ENCODE results near the gene ARF3.
A peak's percentile ranks its signal among the peaks of the same experiment; 100 is the strongest.

Gene ARF3

DNA sequence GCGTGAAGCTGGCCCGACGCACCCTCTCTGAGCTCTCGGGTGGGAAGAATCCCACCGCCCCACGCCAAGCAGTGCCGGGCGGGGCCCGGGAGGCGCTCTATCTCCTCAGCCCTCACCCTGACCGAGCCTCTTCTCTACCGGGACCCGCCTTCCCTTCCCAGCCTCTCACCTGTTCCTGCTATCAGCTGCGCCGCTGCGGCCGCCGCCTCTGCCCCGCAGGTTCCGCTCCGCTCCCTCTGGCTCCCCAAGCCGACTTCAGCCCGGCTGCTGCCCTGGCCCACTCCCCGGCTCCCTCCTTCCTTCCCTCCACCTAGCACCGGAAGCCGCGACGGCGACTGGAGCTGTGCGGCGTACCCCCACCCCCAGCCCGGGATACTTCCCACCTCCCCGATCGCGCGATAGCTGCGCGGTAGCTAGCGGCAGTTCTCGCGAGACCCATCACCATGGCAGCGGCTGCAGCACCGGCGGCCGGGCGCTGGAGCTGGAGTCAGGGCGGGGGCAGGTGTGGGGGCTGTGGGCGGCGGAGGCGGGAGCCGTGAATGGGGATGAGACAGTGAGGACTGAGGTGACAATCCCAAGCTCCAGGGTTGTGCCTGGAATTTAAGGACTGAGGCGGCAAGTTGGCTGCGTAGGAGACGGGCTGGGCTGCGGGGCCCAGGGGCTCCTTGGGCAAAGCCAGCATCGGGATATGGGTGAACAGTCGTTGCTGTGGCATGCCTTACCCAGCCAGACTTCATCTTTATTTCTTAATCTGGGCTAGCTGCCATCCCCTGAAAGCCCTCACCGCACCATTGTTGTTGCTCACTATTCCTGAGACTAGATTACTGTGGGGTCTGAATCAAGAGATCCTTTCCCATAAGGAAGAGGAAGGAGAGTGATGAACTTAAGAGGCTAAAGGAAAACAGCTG, at the start of gene ARF3:
Gene ARF3, minus strand, starts transcription at position 347 of the 908 bp plus-strand sequence. CDS start 16,392 bp downstream, outside the sequence.
- peak; percentile 87 to 91 for DNase-seq (ENCODE audit: low read depth in 2 of 2)

DNA sequence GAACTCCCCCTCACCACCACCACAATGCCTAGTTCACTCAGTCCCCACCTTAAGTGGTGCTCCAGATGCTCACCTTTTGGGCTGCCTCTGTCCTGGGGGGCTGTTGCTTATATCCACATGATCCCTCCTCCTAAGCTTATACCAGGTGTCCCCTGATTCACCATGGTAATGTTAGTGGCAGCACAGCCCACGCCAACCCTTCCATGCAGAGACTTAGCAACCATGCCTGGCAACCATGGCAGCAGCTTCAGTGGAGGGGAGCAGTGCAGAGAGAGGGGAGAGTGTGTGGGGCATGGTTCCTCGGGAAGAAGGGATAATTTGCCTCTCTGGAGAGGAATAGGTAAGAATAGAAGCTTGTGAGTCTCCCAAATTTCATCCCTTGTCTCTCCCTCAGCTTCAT, 43.1 kb upstream of the ARF3 start:
- no peak for DNase-seq (ENCODE audit: low read depth in 2 of 2)

DNA sequence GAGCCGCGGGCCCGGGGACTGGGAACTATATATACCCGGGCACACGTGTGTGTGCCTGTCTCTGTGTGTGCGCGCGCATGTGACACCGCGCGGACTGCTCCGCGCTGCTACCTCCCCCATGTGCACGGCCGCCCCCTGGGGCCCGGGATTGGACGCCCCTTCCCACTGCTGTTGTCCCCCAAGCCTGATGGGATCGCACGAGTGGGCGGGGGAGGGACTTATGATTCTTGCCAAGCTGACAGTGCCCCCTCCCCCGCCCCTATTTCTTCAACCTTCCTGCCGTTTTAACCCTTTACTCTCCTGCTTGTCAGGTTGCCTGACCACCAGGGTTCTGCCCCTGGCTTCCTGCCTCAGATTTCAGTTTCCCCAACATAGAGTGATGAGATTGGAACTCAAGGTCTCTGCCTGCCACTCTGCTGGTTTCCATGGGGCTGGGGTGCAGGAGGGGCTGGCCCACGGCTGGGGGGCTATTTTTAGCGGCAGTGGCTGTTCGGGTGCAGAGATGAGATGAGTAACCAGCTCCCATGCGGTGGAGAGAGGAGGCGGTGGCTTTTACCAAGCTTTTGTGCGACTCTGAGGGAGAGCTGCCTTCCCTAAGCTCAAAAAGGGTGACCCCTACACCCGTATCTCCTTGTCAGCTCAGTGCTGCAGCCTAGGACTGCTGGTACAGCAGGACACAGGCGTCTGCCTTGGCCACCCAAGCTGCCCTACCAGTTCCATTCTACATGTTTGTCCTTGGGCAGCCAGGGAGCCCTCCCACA, 42.3 kb upstream of the ARF3 start, which contains the start of gene DDN:
Gene DDN, minus strand, starts transcription at position 5 of the 761 bp plus-strand sequence. CDS start 88 bp downstream, outside the sequence.
- no peak for DNase-seq (ENCODE audit: low read depth in 2 of 2)

DNA sequence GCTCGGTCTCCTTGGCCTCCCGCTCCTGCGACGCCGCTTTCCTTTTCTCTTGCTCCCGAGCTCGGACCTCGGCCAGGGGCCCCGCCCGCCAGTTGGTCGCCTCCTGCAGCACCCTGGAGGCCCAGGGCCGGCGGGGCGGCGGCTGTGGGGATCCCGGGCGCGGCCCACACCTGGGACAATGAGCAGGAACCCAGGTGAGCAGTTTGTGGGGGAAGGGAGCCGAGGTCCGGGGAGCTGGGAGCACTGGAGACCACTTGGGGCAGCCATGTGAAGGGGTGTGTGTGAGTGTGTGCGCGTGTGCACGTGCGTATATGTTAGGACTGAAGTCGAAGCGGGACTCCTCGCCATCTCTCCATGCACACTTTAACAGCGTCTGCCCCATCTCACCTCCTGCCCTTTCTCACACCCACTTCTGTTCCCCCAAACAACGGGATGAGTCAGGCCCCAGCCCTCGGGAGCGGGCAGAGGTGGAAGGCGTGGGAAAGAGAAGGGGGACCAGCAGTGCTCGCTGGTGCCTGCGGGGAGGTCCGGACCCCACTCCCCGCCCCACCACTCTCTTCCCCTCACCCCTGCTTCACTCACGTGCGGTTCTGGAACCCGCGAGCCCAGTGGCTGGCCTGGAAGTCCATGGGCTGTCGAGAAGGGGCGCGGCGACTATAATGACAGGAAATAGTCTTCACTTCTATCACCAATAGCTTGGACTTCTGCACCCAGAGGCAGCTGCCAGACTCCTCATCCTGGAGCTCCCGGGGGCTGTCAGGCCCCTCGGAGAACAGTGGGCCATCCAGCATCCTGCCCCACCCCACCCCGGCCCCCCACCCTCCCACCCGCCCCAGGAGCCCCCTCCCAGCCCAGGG, 41.4 kb upstream of the ARF3 start:
- DNase-seq (ENCODE audit: low read depth in 2 of 2): no peak

DNA sequence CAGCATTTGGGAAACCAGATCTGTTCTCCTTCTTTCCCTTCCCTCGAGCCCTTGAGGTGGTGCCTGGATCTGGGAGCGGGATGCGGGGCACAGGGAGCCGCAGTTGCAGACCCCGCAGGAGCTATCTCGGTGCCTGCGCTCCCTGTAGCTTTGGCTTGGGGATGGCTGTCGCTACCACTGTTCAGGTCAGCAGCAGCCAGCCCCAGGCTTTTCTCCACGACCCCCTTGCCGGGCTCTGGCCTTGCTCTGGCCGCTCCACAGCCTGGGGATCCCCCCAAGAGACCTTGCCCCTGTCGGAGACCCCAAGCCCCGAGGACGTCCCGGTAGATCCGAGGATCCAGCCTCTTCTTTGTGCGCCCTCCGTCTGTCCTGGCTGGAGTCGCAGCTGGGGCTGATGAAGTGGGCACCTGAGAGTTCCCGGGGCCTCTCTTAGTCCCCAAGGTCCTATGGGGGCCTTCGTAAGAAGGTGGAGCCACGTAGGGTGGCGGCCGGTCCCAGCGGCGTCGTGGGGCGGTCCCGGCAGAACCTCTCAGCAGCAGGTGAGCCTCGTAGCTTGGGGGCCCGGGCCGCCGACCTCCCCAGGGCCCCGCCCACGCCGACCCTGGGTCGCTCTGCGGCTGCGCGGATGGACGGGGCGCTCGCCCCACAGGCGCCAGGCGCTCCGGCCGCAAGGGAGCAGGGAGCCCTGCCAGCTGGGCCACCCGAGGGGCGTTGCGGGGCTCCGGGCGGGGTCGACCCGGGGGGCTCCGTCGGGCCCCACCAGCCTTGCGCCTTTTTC, 40.6 kb upstream of the ARF3 start:
- DNase-seq (ENCODE audit: low read depth in 2 of 2): no peak

DNA sequence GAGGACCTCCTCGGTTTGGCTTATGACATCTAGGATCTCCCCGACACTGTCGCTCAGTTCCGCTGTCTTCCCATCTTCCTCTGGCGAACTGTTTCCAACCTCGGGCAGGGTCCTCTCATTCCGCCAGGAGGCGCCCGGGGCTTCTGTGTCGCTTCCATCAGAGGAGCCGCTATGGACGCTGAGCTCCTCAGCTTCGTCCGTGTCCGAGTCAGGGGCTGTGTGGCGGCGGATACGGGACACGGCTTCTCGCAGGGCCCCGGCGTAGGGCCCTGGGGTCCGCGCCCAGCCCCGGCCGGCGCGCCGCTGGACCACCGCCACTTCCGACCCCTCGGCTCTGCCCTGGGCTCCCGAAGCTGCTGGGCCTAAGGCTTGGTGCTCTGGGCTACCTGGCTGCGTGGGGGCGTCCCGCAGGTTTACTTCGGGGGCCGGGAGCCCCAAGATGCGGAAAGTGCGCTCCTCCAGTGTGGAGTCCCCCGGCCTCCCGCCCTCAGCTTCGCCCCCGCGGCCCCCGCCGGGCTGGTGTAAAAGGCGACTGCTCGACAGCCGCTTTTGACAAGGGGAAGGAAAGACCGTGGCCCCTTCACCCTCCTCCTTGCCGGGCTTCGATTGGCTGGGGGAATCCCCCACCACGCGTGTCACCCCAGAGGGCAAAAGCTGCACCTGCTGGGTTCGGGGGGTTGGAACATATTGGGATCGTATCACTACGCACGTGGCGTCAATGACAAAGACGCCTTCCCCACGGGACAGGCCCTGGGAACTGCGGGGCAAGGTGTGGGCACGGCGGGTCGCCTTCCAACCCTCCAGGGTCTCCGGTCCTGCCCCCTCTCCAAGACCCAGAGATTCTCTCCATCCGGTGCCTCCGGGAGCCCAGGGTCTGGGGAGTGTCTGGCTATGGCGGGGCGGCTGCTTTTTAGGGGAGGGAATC, 39.8 kb upstream of the ARF3 start:
- DNase-seq (ENCODE audit: low read depth in 2 of 2): no peak

DNA sequence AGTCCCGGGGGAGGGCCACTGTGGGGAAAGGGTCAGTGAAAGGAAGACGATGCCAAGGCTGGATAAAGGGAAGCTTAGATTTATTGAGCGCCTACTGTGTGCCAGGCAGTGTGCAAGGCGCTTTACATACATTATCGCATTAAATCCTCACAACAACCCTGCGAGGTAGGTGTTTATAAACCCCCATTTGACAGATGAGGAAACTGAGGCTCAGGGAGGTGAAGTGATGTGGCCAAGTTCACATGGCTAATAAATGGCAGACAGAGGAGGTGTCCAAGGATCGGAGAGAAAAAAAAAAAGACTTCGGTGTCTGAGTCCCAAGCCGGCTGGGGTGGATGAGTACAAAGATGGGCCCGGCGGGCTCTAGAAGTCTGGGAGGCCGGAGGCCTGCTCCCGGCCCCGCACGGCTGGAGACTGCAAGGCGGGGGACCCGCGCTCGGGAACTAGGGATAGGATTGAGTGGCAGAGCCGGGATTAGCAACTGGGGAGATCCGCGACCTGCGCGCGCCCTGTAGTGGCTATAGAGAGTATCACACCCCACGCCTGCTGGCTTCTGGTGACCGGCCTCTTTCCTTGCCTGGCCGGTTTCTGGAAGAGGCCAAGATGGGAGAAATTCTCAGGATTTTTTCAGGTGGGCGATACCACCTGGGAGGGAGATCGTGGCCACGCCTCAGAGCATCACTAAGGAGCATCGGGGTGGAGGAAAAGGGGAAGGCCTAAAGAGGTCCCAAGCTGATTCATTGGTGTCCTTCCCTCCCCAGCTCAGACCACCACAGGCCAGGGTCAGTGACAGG, 38.0 kb upstream of the ARF3 start:
- no peak for DNase-seq (ENCODE audit: low read depth in 2 of 2)

DNA sequence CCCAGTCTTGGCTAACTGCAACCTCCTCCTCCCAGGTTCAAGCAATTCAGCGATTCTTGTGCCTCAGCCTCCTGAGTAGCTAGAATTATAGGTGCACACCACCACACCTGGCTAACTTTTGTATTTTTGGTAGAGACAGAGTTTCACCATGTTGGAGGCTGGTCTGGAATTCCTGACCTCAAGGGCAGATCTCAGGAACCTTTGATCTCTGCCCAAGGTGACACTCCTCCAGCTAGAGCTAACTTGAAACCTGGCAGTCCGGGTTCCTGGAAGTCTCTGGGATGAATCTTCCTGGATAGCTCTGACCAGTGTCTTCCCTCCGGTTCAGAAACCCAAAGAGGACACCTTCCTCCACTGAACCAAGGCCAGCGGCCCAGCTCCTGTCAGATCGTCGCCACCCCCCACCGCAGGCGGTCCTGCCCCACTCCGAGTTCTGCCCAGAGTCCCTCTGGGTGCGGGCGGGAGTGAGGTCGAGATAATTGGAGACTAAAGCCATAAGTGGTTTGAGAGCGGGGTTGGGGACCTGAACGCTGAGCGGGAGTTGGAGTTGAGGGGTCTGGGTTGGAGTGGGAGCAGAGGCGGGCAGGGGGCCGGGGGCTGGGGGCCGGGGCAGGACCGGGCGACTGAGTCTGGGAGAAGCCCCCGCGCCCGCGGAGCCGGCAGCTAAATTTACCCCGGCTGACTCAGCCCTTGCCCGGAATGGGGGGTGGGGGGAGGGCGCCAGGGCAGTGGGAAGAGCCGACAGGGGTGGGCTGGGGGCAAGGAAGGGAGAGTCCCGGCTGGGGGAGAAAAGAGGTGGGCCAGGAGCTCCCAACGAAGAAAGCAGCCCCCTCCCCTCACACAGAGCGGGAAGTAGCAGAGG, 37.2 kb upstream of the ARF3 start:
- no peak for DNase-seq (ENCODE audit: low read depth in 2 of 2)

DNA sequence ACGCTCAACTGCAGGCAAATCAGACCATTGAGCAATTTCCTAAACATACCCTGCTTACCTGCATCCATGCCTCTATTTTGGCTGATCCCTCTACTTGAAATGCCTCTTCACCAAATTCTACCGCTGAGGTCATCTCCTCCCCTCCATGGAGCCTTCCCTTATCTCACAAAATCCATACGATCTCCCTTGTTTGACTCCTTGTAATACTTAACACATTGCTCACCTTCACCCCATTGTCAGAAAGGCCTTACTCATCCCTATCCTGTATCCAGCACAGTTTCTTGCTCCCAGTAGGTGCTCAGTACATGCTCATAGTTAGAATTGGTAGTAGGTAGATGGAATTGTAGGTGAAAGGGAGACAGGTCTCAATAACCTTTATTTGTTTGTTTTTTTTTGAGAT, 36.5 kb upstream of the ARF3 start:
- DNase-seq (ENCODE audit: low read depth in 2 of 2): no peak

DNA sequence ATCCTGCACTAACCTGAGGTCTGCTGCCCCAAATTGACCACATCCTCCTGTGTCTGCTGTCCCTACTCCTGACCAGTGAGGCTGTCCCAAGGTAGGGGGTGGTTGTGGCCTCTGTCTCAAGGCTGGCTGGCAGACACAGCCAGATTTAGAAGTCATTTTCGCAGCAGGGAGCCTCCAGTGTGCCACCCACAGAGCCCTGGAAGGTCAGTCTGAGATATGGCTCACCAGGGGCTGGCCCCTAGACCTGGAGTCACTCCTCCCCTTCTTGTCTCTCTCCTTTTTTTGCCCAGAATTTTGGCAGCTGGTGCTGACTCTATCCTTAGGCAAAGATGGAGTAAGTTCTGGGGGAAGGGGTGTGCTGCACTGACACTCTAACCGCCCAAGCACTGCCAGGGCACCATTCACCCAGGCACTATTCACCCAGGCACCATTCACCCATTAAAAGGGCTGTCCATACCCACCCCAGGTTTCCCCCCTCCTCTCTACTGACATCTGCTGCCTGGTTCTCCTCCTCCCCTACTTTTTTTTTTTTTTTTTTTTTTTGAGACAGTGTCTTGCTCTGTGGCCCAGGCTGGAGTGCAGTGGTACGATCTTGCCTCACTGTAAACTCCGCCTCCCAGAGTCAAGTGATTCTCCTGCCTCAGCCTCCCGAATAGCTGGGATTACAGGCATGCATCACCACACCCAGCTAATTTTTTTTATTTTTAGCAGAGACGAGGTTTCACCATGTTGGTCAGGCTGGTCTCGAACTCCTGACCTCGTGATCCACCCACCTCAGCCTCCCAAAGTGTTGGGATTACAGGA, 34.2 kb upstream of the ARF3 start:
- DNase-seq (ENCODE audit: low read depth in 2 of 2): no peak

DNA sequence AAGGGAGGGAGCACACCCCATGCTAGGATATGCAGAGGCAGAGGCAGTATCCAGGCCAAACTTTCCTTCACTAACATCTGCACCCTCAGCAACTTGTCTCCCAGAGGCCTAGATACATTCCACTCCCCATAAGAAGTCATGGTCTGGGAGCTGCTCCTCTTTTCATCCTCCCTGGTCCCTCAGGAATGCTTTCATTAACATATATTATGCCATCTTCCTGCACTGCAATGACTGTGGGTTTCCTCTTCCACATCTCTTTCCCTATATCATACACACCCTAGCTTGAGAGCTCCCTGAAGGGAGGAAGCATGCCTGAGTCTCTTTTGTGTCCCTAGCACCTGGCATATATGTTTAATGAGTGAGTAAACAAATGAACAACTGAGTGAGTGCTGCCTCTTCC, 33.3 kb upstream of the ARF3 start:
- no peak for DNase-seq (ENCODE audit: low read depth in 2 of 2)

DNA sequence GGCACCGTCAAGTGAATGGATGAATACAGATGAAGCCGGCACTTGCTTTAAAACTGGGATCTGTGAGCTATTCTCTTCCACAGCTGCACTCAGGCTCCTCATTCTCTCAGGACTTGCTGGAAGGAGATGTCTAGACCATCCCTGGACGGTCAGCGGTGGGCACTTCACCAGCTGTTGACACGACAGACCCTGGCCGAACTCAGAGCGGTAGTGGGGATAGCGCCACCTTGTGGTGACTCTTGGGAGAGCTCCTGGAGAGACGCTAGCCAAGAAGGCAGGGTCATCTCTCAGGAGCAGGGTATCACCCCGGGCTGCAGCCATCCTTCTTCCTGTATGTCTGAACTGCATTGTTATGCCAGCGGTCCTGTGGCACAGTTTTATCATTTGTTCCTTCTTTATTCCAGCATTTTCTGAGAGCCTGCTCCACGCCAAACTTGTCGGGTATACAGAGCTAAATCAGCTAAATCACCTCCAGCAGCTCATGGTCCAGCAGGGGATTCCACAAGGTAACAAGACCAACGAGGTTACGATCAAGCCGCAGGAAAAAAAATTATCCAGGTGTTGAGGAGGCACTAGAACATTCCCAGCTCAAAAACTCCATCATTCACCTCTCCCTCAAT, 30.9 kb upstream of the ARF3 start:
- no peak for DNase-seq (ENCODE audit: low read depth in 2 of 2)

DNA sequence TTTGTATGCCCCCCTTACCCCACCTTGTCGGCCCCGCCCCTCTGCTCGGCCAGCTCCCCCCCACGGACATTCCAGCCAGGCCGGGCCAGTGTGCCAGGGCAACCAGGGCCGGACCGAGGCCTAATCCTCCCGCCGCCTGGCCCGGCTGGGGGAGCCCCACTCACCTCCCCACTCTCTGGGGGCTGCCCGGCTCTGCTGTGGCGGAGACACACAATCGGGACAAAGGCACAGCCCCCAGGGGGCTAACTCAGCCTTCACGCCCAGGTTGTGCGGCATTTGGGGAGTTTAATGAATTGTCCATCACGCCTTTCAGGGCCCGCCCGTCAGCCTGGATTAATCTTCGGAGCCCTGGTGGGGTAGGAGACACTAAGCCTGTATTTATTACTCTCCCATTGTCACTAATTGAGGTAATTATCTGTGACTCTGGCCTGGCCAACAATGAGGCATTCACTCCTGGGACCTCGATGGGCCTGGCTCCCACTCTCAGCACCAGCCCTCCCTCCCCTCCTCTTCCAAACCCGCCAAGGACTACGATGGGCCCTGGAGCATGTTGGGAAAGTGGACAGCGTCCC, 29.5 kb upstream of the ARF3 start:
- DNase-seq (ENCODE audit: low read depth in 2 of 2): no peak

DNA sequence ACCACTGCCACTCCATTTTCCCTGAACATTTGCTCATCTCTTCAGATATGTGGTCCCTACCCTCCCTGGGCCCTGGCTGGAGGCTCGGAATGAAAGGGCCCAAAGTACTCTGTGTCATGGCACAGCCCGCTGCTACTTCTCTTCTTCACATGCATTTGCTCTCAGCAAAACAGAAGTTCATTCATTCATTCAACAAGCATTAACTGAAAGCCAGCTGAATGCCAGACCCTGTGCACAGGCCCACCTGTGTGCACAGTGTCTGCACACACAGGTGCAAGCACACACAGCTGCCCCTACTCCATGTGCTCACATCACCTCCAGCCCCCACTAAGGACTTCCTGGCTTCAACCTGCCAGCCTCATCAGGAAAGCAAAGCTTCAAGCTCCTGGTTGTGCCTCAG, 28.6 kb upstream of the ARF3 start:
- no peak for DNase-seq (ENCODE audit: low read depth in 2 of 2)

DNA sequence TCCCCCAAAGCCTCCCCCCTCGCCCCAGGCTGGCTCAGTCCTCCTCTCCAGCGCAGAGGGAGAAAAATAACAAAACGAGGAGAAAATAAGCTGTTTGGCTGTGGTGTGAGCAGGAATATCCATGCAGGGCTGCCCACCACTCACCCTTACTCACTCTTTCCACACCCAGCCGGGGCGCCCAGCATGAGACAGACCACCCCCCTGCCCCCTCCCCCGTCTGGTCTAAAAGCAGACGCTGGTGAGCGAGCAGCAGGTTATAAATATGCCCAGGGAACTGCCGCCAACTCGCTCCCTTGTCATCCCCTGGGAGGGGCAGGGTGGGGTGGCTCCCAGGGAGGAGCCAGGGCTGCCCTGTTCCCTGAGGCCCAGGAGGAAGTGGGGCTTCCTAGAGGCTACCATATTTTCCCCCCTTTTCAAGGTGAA, 28.2 kb upstream of the ARF3 start:
- DNase-seq (ENCODE audit: low read depth in 2 of 2): no peak

DNA sequence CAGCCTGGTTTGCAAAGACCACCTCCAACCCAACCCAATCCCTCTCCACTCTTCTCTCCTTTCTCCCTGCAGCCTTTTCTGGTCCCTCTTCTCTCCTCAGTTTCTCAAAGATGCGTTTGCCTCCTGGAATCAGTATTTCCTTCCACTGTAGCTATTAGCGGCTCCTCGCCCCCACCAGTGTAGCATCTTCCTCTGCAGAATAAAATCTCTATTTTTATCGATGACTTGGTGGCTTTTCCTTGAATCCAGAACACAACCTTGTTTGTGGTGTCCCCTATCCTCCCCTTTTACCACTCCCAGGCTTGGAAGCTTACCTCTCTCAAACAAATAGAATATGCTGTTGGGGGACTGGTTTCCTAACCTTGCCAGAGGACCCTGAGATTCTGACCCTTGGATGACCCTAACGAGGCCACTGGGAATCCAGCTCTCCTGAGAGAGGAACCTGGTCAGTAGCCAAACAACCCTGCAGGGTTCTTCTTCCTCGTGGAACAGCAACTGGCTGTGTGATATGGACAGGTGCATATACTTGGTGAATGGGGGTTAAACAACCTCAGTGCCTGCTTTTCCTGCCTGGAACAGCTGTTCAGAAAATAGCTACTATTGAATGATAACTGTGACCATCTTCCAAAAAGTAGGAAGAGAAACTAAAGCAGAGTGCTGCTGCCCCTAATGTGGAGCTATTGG, 25.3 kb upstream of the ARF3 start:
- no peak for DNase-seq (ENCODE audit: low read depth in 2 of 2)

Measured in stimulated activated CD8-positive, alpha-beta memory T cell treated with anti-CD3 and anti-CD28 coated beads, Interleukin-15, amount 100 ng/mL, for 48 hours (primary cell).